Duodenal mucosa (tissue), 2 donors: ENCODE results near the gene CCNF.
"Not testable (repeated sequence)": the region's sequence is repeated elsewhere in the genome, so short reads cannot be mapped to it uniquely, and the experiment has no call there.

Experiments
- H3K27ac ChIP-seq: one replicate; pipeline ENCODE4 v1.7.0; 2013; ENCODE audit warnings: low read depth, low read length
- H3K27me3 ChIP-seq, 2 donors: one replicate each; pipeline ENCODE4 v1.7.0; 2013; ENCODE audit warnings: low read length in 2 of 2, control low read depth in 1 of 2; ENCODE audit not compliant: insufficient read depth in 2 of 2, control insufficient read depth in 1 of 2
- H3K36me3 ChIP-seq, 2 donors: one replicate each; pipeline ENCODE4 v1.7.0; 2013; ENCODE audit warnings: low read length in 2 of 2, control low read depth in 1 of 2; ENCODE audit not compliant: insufficient read depth in 2 of 2, control insufficient read depth in 1 of 2
- H3K4me1 ChIP-seq, 2 donors: one replicate each; pipeline ENCODE4 v1.7.0; 2013; ENCODE audit warnings: low read length in 2 of 2, control low read depth in 1 of 2; ENCODE audit not compliant: insufficient read depth in 2 of 2, control insufficient read depth in 1 of 2
- H3K4me3 ChIP-seq, 2 donors: one replicate each; pipeline ENCODE4 v1.7.0; 2013; ENCODE audit warnings: low read length in 2 of 2, low read depth in 1 of 2
- H3K9ac ChIP-seq, 2 donors: one replicate each; pipeline ENCODE4 v1.7.0; 2013; ENCODE audit warnings: low read length in 2 of 2, low read depth in 1 of 2
- H3K9me3 ChIP-seq, 2 donors: one replicate each; pipeline ENCODE4 v1.7.0; 2013; ENCODE audit warnings: low read length in 2 of 2, control low read depth in 1 of 2; ENCODE audit not compliant: control insufficient read depth in 1 of 2

CCNF gene

GRCh38 chr16:2476345-2476720 lies 47.1 kb downstream of the CCNF start:
- Histone ChIP-seq H3K9me3 (no peaks in the 10 kb centered on the region), H3K9ac (no peak overlapping the region), H3K27me3 (peaks cover 18 to 21% of the 10 kb centered on the region in 2 donors), H3K36me3 (no peaks in the 10 kb centered on the region), H3K4me3 (no peak overlapping the region), H3K4me1 (peaks cover 6 to 25% of the 10 kb centered on the region in 2 donors), H3K27ac (no peak overlapping the region)

GRCh38 chr16:2476741-2477140 lies 47.5 kb downstream of the CCNF start:
- no peaks in the 10 kb centered on the region for H3K9me3 ChIP-seq
- H3K9ac ChIP-seq: no peak overlapping the region
- H3K4me3 ChIP-seq: no peak overlapping the region
- H3K27ac ChIP-seq: no peak overlapping the region
- peaks cover 17% of the 10 kb centered on the region in 2 donors for H3K27me3 ChIP-seq
- H3K36me3 ChIP-seq: no peaks in the 10 kb centered on the region
- peaks cover 6 to 28% of the 10 kb centered on the region in 2 donors for H3K4me1 ChIP-seq

- H3K9ac ChIP-seq: no peak overlapping the region
- no peaks in the 10 kb centered on the region for H3K9me3 ChIP-seq
- peaks cover 6 to 26% of the 10 kb centered on the region in 2 donors for H3K4me1 ChIP-seq
Observed at GRCh38 chr16:2477327-2477726, 48.1 kb downstream of the CCNF start.

GRCh38 chr16:2478279-2478678 lies 49.0 kb downstream of the CCNF start:
- Histone ChIP-seq H3K4me1 (peaks cover 6 to 35% of the 10 kb centered on the region in 2 donors), H3K9ac (no peak overlapping the region), H3K27me3 (peaks cover 2% of the 10 kb centered on the region in 2 donors), H3K4me3 (no peak overlapping the region), H3K27ac (no peak overlapping the region), H3K9me3 (no peaks in the 10 kb centered on the region), H3K36me3 (no peaks in the 10 kb centered on the region)

More at GRCh38 chr16:2477327-2477726, 48.1 kb downstream of the CCNF start:
- Histone ChIP-seq H3K27me3 (peaks cover 11 to 12% of the 10 kb centered on the region in 2 donors), H3K36me3 (no peaks in the 10 kb centered on the region), H3K4me3 (no peak overlapping the region), H3K27ac (no peak overlapping the region)

GRCh38 chr16:2479996-2480395 lies 50.7 kb downstream of the CCNF start:
- not testable (repeated sequence) for H3K4me3 ChIP-seq, H3K9me3 ChIP-seq, H3K27ac ChIP-seq, H3K9ac ChIP-seq, H3K27me3 ChIP-seq, H3K36me3 ChIP-seq
- peaks cover 6 to 31% of the 10 kb centered on the region in 2 donors for H3K4me1 ChIP-seq

GRCh38 chr16:2480948-2481347 lies 51.7 kb downstream of the CCNF start:
- Histone ChIP-seq H3K9ac (no peak overlapping the region), H3K36me3 (no peaks in the 10 kb centered on the region), H3K4me3 (no peak overlapping the region), H3K9me3 (no peaks in the 10 kb centered on the region), H3K27me3 (no peaks in the 10 kb centered on the region), H3K4me1 (peaks cover 3 to 27% of the 10 kb centered on the region in 2 donors), H3K27ac (no peak overlapping the region)

- Histone ChIP-seq H3K4me3 (no peak overlapping the region), H3K9me3 (no peaks in the 10 kb centered on the region), H3K4me1 (peaks cover 0 to 24% of the 10 kb centered on the region in 2 donors), H3K9ac (no peak overlapping the region), H3K36me3 (no peaks in the 10 kb centered on the region), H3K27ac (no peak overlapping the region), H3K27me3 (no peaks in the 10 kb centered on the region)
Observed at GRCh38 chr16:2481676-2482075, 52.4 kb downstream of the CCNF start.

- Histone ChIP-seq H3K27ac (peak overlapping the region; percentile 10), H3K9me3 (no peaks in the 10 kb centered on the region), H3K4me3 (no peak overlapping the region), H3K9ac (no peak overlapping the region), H3K27me3 (no peaks in the 10 kb centered on the region), H3K4me1 (peaks cover 4 to 24% of the 10 kb centered on the region in 2 donors), H3K36me3 (no peaks in the 10 kb centered on the region)
Observed at GRCh38 chr16:2482249-2482648, 53.0 kb downstream of the CCNF start.

GRCh38 chr16:2482708-2483534 lies 53.7 kb downstream of the CCNF start:
- no peaks in the 10 kb centered on the region for H3K9me3 ChIP-seq
- H3K4me3 ChIP-seq: no peak overlapping the region
- peaks cover 4 to 27% of the 10 kb centered on the region in 2 donors for H3K4me1 ChIP-seq

GRCh38 chr16:2483939-2484897 lies 55.0 kb downstream of the CCNF start:
- Histone ChIP-seq H3K9me3 (no peaks in the 10 kb centered on the region), H3K4me3 (no peak overlapping the region), H3K27ac (no peak overlapping the region), H3K36me3 (no peaks in the 10 kb centered on the region), H3K4me1 (peaks cover 4 to 27% of the 10 kb centered on the region in 2 donors), H3K27me3 (no peaks in the 10 kb centered on the region), H3K9ac (no peak overlapping the region)

More at GRCh38 chr16:2482708-2483534, 53.7 kb downstream of the CCNF start:
- H3K36me3 ChIP-seq: no peaks in the 10 kb centered on the region
- no peak overlapping the region for H3K27ac ChIP-seq
- H3K27me3 ChIP-seq: no peaks in the 10 kb centered on the region
- no peak overlapping the region for H3K9ac ChIP-seq
